Neutrophil (primary cell): ENCODE results near the gene LTBP1.

Experiments used
- H3K27ac ChIP-seq: fragments of 200-600 bp; sonication (generic); 2 replicates; pipeline ENCODE4 v1.5.1; 2016; ENCODE audit warnings: mild to moderate bottlenecking, moderate library complexity
- H3K27me3 ChIP-seq: fragments of 200-600 bp; sonication (generic); 2 replicates; pipeline ENCODE4 v1.6.0; 2016; ENCODE audit warnings: mild to moderate bottlenecking
- H3K36me3 ChIP-seq: fragments of 200-600 bp; sonication (generic); 2 replicates; pipeline ENCODE4 v1.5.1; 2017
- H3K4me1 ChIP-seq, 2 experiments: fragments of 200-600 bp in 1 of 2; sonication (generic) in 1 of 2; 1 replicate in 1 of 2; 2 replicates in 1 of 2; pipeline versions ENCODE4 v1.5.1 to v1.6.1; 2013 to 2016; ENCODE audit warnings: low read depth in 1 of 2, low read length in 1 of 2, mild to moderate bottlenecking in 1 of 2, moderate library complexity in 1 of 2; ENCODE audit not compliant: control insufficient read depth in 1 of 2, insufficient read depth in 1 of 2
- H3K4me3 ChIP-seq, 2 experiments: fragments of 200-600 bp in 1 of 2; sonication (generic) in 1 of 2; 1 replicate in 1 of 2; 2 replicates in 1 of 2; pipeline ENCODE4 v1.5.1; 2013 to 2016; ENCODE audit warnings: low read depth in 1 of 2, low read length in 1 of 2, mild to moderate bottlenecking in 1 of 2, moderate library complexity in 1 of 2
- H3K9me3 ChIP-seq: fragments of 200-600 bp; sonication (generic); 2 replicates; pipeline ENCODE4 v1.5.1; 2016
- TF ChIP-seq, protein P1 (sequence below): fragments of 200-600 bp; sonication (generic); IDR thresholded peaks from 2 replicates; pipeline ENCODE4 v1.5.1; 2016; ENCODE audit warnings: antibody characterized with exemption

The LTBP1 gene

DNA sequence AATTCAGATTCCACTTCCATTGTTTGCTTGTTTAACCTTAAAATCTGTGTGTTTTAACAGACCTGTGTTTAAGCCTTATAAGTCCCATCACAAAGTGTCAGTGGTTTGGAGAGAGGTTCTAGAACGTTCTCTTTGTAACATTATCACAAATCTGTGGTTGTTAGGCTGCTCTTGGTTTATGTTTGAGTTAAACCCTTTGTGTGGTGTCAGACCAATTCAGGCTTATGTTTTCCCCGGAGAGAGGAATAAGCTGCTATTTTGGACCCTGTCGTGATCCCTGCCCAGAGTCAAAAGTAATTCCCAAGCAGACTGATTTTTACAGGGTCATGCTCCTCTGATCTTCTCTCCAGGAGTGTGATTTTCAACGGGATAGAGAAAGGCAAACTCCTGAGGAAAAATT, 43.8 kb upstream of the LTBP1 start:
- Histone ChIP-seq H3K4me1 (no peaks in the 10 kb centered on the region), H3K9me3 (no peaks in the 10 kb centered on the region), H3K27ac (no peak overlapping the region), H3K4me3 (no peak overlapping the region), H3K27me3 (no peaks in the 10 kb centered on the region), H3K36me3 (no peaks in the 10 kb centered on the region)
- TF ChIP-seq, protein P1, sequence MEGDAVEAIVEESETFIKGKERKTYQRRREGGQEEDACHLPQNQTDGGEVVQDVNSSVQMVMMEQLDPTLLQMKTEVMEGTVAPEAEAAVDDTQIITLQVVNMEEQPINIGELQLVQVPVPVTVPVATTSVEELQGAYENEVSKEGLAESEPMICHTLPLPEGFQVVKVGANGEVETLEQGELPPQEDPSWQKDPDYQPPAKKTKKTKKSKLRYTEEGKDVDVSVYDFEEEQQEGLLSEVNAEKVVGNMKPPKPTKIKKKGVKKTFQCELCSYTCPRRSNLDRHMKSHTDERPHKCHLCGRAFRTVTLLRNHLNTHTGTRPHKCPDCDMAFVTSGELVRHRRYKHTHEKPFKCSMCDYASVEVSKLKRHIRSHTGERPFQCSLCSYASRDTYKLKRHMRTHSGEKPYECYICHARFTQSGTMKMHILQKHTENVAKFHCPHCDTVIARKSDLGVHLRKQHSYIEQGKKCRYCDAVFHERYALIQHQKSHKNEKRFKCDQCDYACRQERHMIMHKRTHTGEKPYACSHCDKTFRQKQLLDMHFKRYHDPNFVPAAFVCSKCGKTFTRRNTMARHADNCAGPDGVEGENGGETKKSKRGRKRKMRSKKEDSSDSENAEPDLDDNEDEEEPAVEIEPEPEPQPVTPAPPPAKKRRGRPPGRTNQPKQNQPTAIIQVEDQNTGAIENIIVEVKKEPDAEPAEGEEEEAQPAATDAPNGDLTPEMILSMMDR: no peak

DNA sequence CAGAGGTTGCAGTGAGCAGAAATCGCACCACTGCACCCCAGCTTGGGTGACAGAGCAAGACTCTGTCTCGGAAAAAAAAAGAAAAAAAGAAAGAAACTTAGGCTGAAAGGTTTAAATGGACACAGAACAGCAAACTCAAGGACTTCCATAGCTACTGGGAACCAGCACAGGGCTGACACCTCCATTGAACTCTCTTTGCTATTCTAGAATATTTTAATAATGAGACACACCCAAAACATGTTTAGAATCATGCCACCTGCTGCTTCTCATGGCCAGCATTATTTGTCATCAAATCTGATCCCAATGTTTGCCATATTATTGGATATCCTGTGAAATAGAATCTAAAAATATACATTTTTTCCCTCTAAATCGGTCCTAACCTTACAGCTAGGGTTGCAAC, 42.7 kb upstream of the LTBP1 start:
- Histone ChIP-seq H3K4me3 (no peak overlapping the region), H3K36me3 (no peaks in the 10 kb centered on the region), H3K27ac (no peak overlapping the region), H3K27me3 (no peaks in the 10 kb centered on the region), H3K4me1 (no peaks in the 10 kb centered on the region), H3K9me3 (no peaks in the 10 kb centered on the region)
- TF ChIP-seq, protein P1: no peak

DNA sequence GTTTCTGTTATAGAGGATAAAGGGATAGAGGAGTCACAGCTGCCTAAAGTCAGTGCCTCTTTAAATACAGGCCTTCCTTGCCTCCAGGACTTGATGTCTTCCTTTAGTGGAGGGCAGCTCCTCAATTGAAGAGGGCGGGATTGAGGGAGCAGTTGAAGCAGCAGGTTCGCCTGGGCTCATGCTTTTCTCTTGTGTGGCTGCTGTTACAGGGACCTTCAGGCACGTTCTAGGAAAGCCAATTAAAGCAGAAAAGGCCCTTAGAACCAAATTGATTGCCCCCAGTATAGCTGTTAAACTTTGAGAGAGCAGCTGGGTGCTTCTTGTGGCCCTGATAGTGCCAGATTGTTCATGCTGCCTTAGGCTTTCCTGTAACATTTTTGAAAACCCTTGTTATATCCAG, 42.0 kb upstream of the LTBP1 start:
- TF ChIP-seq, protein P1: no peak
- no peaks in the 10 kb centered on the region for H3K4me1 ChIP-seq
- no peaks in the 10 kb centered on the region for H3K36me3 ChIP-seq
- H3K4me3 ChIP-seq: no peak overlapping the region
- H3K27ac ChIP-seq: no peak overlapping the region
- H3K9me3 ChIP-seq: no peaks in the 10 kb centered on the region
- no peaks in the 10 kb centered on the region for H3K27me3 ChIP-seq

DNA sequence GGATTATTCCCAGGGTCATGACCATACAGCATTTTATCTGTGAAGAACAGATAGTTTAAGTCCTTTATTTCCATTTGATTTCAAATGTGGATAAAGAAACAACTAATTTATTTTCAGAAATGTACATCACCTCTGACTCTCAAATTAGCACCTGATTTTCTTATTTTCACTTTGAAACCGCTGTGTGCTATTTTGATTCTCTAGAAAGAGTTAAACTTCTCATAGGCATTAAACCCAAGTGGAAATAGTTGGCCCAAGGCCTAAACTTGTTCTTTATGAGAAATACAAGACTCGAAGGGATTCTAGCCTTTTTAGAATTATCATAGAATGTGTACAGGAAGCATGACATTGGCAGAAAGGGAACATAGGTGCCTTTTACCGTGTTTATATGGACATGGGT, 41.5 kb upstream of the LTBP1 start:
- no peaks in the 10 kb centered on the region for H3K4me1 ChIP-seq
- TF ChIP-seq, protein P1: no peak
- no peaks in the 10 kb centered on the region for H3K36me3 ChIP-seq
- H3K4me3 ChIP-seq: no peak overlapping the region
- H3K27ac ChIP-seq: no peak overlapping the region
- no peaks in the 10 kb centered on the region for H3K27me3 ChIP-seq
- no peaks in the 10 kb centered on the region for H3K9me3 ChIP-seq

DNA sequence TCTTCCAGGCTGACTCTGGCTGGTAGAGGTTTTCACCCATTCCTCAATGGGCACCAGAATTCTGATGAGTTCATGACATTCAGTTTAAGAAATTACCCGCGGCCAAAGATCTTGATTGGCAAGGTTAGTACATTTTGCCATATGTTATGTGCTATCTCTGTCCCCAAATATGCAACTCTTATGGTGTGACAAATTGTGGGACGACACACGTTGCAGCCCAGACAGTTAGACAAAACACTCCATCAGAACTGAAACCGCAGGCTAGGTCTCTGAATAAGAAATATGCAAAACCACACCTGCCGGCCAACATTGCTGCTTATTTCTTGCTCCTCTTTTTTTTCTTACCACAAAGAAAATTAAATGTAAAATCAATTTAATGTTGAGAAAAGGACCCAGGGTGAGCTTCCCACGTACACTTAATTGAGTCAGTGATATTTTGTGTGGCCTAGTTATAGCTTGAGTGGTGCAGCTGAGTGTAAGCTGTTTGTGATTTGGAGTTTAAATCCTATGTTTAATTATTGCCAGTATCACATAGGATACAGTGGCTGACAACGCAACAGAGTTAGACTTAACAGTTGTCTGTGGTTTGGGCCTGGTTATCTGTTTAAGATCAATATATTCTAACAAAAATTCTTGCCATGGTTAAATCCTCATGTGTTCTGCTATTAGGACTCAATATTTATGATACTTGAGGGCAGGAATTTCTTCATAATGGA, 35.7 kb upstream of the LTBP1 start:
- TF ChIP-seq, protein P1: no peak
- no peaks in the 10 kb centered on the region for H3K9me3 ChIP-seq
- no peak overlapping the region for H3K27ac ChIP-seq
- no peak overlapping the region for H3K4me3 ChIP-seq
- H3K36me3 ChIP-seq: no peaks in the 10 kb centered on the region
- H3K4me1 ChIP-seq: no peaks in the 10 kb centered on the region
- no peaks in the 10 kb centered on the region for H3K27me3 ChIP-seq
